Posterior cingulate gyrus (tissue), 11 donors: Measurements from ENCODE around the gene LEPR.
A peak's percentile ranks its signal among the peaks of the same experiment; 100 is the strongest.

ENCODE experiments used
- DNase-seq, 10 donors: peaks; one replicate each; pipeline versions ENCODE4 v3.0.0 to v3.0.0-alpha.2; 2020 to 2021; ENCODE audit warnings: mixed read lengths in 3 of 10
- intact Hi-C: fragments of 100-400 bp; cut with DNase I; formaldehyde crosslinking; loops from one replicate; pipeline ENCODE4 v1.15.1; 2023

Gene LEPR

GRCh38 chr1:65409816-65410326 lies 10.6 kb upstream of the LEPR start:
- intact Hi-C loops: no loop called here
- no peak for DNase-seq

GRCh38 chr1:65412256-65412983 lies 8.0 kb upstream of the LEPR start:
- intact Hi-C loops: no loop called here
- no peak for DNase-seq

- intact Hi-C loops: no loop called here
- no peak for DNase-seq
Measured at GRCh38 chr1:65412984-65413375, 7.5 kb upstream of the LEPR start.

- intact Hi-C loops: no loop called here
- DNase-seq: no peak
Measured at GRCh38 chr1:65414538-65414937, 5.9 kb upstream of the LEPR start.

- no peak for DNase-seq
- intact Hi-C loops: no loop called here
Measured at GRCh38 chr1:65416767-65417166, 3.7 kb upstream of the LEPR start.

GRCh38 chr1:65417729-65418128 lies 2.7 kb upstream of the LEPR start:
- intact Hi-C loops: no loop called here

GRCh38 chr1:65418522-65419185 lies 1.8 kb upstream of the LEPR start:
- DNase-seq: no peak
- intact Hi-C loops: no loop called here

More at GRCh38 chr1:65417729-65418128, 2.7 kb upstream of the LEPR start:
- DNase-seq: no peak

GRCh38 chr1:65419681-65420589 lies 533 bp upstream of the LEPR start:
- DNase-seq: peak; percentile 89 to 100 (median 96)
- intact Hi-C loops: loop anchor here (5.0 kb wide), 2 partner anchors 113 to 158 kb away; partner anchors contain the start of gene DNAJC6

- DNase-seq: no peak
- intact Hi-C loops: loop anchor here (5.0 kb wide), 2 partner anchors 114 to 159 kb away; partner anchors contain the start of gene DNAJC6
Measured at GRCh38 chr1:65421351-65422025, 1.0 kb downstream of the LEPR start.

- intact Hi-C loops: loop anchor here (5.0 kb wide), 2 partner anchors 115 to 160 kb away; partner anchors contain the start of gene DNAJC6
- no peak for DNase-seq
Measured at GRCh38 chr1:65422241-65423203, 2.1 kb downstream of the LEPR start.

GRCh38 chr1:65423884-65424572 lies 3.6 kb downstream of the LEPR start:
- intact Hi-C loops: loop anchor here (5.0 kb wide), 2 partner anchors 117 to 162 kb away; partner anchors contain the start of gene DNAJC6
- no peak for DNase-seq

GRCh38 chr1:65424573-65424889 lies 4.1 kb downstream of the LEPR start:
- intact Hi-C loops: loop anchor here (5.0 kb wide), 2 partner anchors 117 to 162 kb away; partner anchors contain the start of gene DNAJC6
- DNase-seq: no peak

- intact Hi-C loops: loop anchor here (5.0 kb wide), 1 partner anchor 183 kb away; no protein-coding TSS in a partner anchor
- no peak for DNase-seq
Measured at GRCh38 chr1:65425006-65425405, 4.5 kb downstream of the LEPR start.

- DNase-seq: no peak
- intact Hi-C loops: loop anchor here (5.0 kb wide), 1 partner anchor 183 kb away; no protein-coding TSS in a partner anchor
Measured at GRCh38 chr1:65425697-65426096, 5.2 kb downstream of the LEPR start.

- intact Hi-C loops: loop anchor here (5.0 kb wide), 1 partner anchor 187 kb away; no protein-coding TSS in a partner anchor
- DNase-seq: no peak
Measured at GRCh38 chr1:65429078-65429477, 8.6 kb downstream of the LEPR start.

- intact Hi-C loops: loop anchor here (5.0 kb wide), 1 partner anchor 188 kb away; no protein-coding TSS in a partner anchor
Measured at GRCh38 chr1:65429806-65430205, 9.3 kb downstream of the LEPR start.

GRCh38 chr1:65431111-65431705 lies 10.7 kb downstream of the LEPR start:
- no peak for DNase-seq
- intact Hi-C loops: loop anchor here (1.0 kb wide), 1 partner anchor 256 kb away; no protein-coding TSS in a partner anchor

More at GRCh38 chr1:65429806-65430205, 9.3 kb downstream of the LEPR start:
- DNase-seq: no peak
